ENCODE data around the gene APBA1. TPM values are rescaled to one million over a fixed set of nuclear protein-coding genes. Genes with fewer than 3 reads are reported as not detected.

Gene APBA1
- polyA plus RNA-seq, 1 experiment = 6.7 TPM

DNA sequence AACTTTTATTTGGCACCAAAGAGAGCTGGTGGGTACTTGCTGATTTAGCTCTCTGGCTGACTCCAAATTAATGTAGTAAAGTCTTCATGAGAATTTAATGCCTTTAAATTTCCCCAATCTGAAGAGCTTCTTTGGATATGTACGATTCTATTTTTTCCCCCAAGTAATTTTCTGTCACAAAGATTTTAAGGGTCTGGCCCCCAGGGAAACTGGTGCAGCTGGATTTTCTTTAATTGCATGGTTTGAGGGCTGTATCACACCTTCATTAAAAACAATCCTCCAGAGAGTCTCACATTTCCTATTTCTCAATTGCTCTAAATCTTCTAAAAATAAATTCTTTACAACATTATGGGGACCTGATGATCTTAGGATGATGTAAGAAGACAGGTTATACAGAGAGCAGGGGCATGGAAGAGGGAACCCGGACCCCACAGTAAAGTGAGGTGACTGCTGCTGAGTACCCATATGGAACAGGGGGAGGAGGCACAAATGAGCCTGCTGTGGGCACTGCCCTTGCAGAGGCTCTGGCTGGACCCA is 188.2 kb downstream of the APBA1 start:
- no peaks in the 10 kb centered on the region for H3K27me3 ChIP-seq (ENCODE audit: control insufficient read depth, insufficient read depth, low read length)
- no peaks in the 10 kb centered on the region for H3K9me3 ChIP-seq (ENCODE audit: control insufficient read depth, insufficient read depth, low read length)
- TF ChIP-seq, protein P1, sequence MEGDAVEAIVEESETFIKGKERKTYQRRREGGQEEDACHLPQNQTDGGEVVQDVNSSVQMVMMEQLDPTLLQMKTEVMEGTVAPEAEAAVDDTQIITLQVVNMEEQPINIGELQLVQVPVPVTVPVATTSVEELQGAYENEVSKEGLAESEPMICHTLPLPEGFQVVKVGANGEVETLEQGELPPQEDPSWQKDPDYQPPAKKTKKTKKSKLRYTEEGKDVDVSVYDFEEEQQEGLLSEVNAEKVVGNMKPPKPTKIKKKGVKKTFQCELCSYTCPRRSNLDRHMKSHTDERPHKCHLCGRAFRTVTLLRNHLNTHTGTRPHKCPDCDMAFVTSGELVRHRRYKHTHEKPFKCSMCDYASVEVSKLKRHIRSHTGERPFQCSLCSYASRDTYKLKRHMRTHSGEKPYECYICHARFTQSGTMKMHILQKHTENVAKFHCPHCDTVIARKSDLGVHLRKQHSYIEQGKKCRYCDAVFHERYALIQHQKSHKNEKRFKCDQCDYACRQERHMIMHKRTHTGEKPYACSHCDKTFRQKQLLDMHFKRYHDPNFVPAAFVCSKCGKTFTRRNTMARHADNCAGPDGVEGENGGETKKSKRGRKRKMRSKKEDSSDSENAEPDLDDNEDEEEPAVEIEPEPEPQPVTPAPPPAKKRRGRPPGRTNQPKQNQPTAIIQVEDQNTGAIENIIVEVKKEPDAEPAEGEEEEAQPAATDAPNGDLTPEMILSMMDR (IDR thresholded peaks at IDR 0.05; ENCODE audit: low read depth, low read length) = no peak
- no peak overlapping the region for H3K4me3 ChIP-seq (ENCODE audit: low read depth, low read length)
- ChIA-PET CTCF (no interaction called here), POLR2A (no interaction called here)
- DNase-seq (ENCODE audit: low read depth, low spot score) = no peak
- no peak overlapping the region for H3K27ac ChIP-seq (ENCODE audit: low read depth, low read length)

DNA sequence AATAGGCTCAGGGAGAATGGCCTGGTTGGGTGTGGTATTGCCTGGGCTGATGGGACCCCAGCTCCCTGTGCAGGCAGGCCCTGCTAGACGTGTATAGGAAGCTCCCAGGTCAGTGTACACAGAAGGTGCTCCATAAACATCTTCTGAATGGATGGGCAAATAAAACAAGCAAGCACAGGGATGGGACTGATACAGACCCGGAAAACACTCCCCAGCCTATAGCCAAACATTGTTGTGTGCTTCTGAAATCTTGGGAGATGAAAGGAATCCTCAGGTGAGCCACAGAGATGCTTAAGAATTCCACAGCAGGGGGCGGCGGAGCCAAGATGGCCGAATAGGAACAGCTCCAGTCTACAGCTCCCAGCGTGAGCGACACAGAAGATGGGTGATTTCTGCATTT is 195.4 kb downstream of the APBA1 start:
- H3K27me3 ChIP-seq (ENCODE audit: control insufficient read depth, insufficient read depth, low read length) = no peaks in the 10 kb centered on the region
- CTCF ChIA-PET = no interaction called here

DNA sequence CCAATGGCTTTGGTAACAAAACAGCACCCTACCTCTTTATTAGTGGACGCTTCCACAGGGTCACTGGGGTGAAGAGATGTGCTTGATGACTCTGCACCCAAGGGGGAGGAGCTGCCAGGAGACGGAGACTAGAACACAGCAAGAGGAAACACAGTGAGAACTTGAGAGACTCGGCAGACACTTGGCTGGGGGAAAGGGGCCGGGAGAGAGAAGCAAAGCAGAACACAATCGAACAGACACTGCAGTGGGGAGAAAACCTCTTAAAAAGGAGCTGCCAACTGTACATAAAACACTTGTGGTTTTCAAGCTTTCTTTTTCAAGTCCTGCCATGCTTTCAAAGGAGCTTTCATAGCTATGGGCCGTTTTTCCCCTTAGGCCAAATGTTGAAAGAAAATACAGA is 196.2 kb downstream of the APBA1 start:
- H3K27me3 ChIP-seq (ENCODE audit: control insufficient read depth, insufficient read depth, low read length) = no peaks in the 10 kb centered on the region
- no peak overlapping the region for H3K27ac ChIP-seq (ENCODE audit: low read depth, low read length)
- DNase-seq (ENCODE audit: low read depth, low spot score) = no peak
- TF ChIP-seq, protein P1 (IDR thresholded peaks at IDR 0.05; ENCODE audit: low read depth, low read length) = no peak
- H3K9me3 ChIP-seq (ENCODE audit: control insufficient read depth, insufficient read depth, low read length) = no peaks in the 10 kb centered on the region
- CTCF ChIA-PET = no interaction called here
- no peak overlapping the region for H3K4me3 ChIP-seq (ENCODE audit: low read depth, low read length)
- POLR2A ChIA-PET = no interaction called here

More for the DNA sequence above, 195.4 kb downstream of the APBA1 start:
- TF ChIP-seq, protein P1 (IDR thresholded peaks at IDR 0.05; ENCODE audit: low read depth, low read length) = no peak
- DNase-seq (ENCODE audit: low read depth, low spot score) = no peak
- POLR2A ChIA-PET = no interaction called here
- Histone ChIP-seq H3K4me3 (ENCODE audit: low read depth, low read length) (no peak overlapping the region), H3K27ac (ENCODE audit: low read depth, low read length) (no peak overlapping the region), H3K9me3 (ENCODE audit: control insufficient read depth, insufficient read depth, low read length) (no peaks in the 10 kb centered on the region)

DNA sequence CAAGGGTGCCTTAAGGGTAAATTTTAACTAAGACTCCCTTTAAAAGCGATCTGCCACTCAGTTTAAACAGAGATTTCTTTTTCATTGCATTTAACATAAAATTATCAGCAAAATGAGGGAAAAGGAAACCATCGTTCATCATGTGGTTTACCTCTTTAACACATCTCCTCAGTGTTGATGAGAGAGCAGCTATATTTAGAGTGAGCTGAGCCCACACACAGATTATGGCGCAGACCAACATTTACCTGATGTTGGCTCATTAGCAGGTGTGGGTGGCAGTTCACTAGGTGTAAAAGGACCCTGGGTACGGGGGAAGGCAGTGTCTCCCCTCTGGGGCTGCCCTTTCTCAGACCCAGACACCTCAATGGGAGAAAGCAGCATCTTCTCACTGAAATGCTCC is 197.3 kb downstream of the APBA1 start:
- ChIA-PET CTCF (no interaction called here), POLR2A (no interaction called here)
- H3K27me3 ChIP-seq (ENCODE audit: control insufficient read depth, insufficient read depth, low read length) = no peaks in the 10 kb centered on the region
- H3K4me3 ChIP-seq (ENCODE audit: low read depth, low read length) = no peak overlapping the region
- H3K9me3 ChIP-seq (ENCODE audit: control insufficient read depth, insufficient read depth, low read length) = no peaks in the 10 kb centered on the region
- TF ChIP-seq, protein P1 (IDR thresholded peaks at IDR 0.05; ENCODE audit: low read depth, low read length) = no peak
- H3K27ac ChIP-seq (ENCODE audit: low read depth, low read length) = no peak overlapping the region
- no peak for DNase-seq (ENCODE audit: low read depth, low spot score)

DNA sequence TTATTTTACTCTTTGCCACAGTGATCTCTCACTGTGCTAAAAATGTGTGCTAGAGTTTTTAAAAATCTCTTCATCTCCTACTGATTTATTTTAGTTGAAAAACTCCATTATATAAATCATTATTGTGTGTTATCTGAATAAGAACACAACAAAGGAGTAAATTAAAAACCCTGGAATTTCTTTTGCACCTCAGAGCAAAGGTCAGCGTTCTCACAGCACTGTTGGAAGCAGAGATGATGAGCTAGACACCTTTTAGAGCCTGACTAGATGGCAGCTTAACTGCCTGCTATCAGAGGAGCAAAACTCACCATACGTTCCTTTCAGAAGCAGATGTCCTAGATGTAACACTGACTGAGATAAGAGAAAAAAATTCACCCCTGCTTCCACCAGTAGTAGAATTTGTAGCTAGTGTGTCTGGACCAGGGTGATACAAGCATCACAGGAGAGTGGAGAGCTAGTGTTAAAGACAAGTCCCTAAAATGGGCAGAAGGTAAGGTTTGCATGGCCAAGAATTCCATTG is 200.0 kb downstream of the APBA1 start:
- Histone ChIP-seq H3K27ac (ENCODE audit: low read depth, low read length) (no peak overlapping the region), H3K9me3 (ENCODE audit: control insufficient read depth, insufficient read depth, low read length) (no peaks in the 10 kb centered on the region), H3K27me3 (ENCODE audit: control insufficient read depth, insufficient read depth, low read length) (no peaks in the 10 kb centered on the region), H3K4me3 (ENCODE audit: low read depth, low read length) (no peak overlapping the region)
- ChIA-PET CTCF (no interaction called here), POLR2A (no interaction called here)
- TF ChIP-seq, protein P1 (IDR thresholded peaks at IDR 0.05; ENCODE audit: low read depth, low read length) = no peak
- no peak for DNase-seq (ENCODE audit: low read depth, low spot score)

Data from AG04450 (cell line).